Jurkat, Clone E6-1 (cell line): ENCODE data around the gene UMAD1.
A peak's percentile ranks its signal among the peaks of the same experiment; 100 is the strongest.
"Not testable (repeated sequence)": the region's sequence is repeated elsewhere in the genome, so short reads cannot be mapped to it uniquely, and the experiment has no call there.

Experiments used
- DNase-seq: peaks from one replicate; pipeline ENCODE4 v3.0.0-alpha.2; 2011; ENCODE audit warnings: low read depth, low spot score
- H3K4me3 ChIP-seq: 2 replicates; pipeline ENCODE4 v1.5.1; 2011; ENCODE audit warnings: mild to moderate bottlenecking, low read length, control low read depth, moderate library complexity

The UMAD1 gene

DNA sequence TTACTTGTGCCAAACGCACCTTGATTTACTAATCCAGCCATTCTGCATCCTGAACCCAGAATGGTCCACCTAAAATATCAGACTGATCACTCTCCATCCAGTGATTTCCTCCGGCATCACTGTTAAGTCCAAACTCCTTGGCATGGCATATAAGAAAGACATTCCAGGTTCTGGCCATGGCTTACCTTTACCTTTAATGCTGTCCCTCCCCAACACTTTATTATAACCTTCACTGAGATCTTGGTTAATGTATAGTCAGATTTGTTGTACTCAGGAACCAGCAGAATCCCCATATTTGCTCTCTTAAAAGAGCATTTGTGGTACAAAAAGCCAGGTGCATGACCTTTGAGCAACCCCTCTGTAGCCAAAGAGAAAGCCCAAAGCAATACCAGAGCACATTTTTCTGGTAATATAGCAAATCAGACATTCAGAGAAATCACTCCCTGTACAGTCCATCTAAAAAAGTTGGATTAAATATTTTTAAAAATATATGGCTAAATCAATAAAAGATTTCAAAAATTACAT is 10.2 kb downstream of the UMAD1 start:
- H3K4me3 ChIP-seq = no peak overlapping the region
- DNase-seq = no peak

DNA sequence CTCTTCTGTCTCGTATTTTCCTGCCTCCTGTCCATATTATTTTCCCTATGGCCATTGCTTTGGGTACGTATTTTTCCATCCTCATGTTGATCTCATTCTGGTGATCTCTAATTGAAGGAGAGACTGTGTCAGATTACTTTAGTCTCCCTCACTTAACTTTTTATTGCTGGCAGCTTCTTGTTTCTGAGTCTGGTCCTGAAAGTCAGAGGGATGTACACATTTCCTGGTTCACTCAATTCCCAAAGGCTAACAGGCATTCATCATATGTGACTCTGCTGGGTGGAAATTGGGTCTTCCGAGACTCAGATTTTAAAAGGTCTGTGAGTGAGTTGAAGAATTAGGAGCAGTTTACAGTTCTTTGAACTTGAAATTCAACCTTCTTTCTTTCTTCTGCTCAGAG is 10.9 kb downstream of the UMAD1 start:
- H3K4me3 ChIP-seq = no peak overlapping the region

DNA sequence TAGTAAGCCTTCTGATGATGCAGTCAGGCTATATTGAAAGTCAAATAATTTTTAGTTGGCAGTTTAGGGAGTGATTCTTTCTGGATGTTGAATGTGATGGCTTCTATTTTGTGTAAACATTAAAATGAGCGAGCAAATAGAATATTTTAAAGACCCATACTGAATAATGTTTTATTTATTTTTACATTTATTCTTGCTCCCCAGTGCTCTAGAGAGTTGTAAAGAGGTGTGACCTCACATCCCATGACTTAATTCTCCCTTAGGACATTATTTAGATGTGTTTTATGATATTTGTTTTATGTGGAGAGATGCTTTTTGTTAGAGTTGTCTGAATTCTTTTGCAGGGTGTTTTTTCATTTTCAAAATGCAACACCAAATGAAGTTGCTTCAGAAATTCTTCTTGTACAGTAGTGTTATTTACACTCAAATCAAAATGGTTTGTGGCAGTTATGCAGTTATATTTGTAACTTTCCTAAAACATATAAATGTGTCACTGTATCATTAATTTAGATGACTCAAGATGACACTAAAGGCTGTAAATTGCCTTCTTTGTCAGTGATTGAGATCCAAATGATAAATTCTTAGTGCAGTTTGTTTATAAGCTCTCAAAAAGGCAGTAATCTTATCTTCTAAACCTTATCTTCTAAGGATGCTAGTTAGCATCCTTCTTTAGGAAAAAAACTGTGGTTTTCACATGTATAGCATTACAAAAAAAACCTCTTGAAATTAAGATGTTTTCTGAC is 12.4 kb downstream of the UMAD1 start:
- no peak overlapping the region for H3K4me3 ChIP-seq
- no peak for DNase-seq

More for the DNA sequence above, 10.9 kb downstream of the UMAD1 start:
- DNase-seq = no peak

DNA sequence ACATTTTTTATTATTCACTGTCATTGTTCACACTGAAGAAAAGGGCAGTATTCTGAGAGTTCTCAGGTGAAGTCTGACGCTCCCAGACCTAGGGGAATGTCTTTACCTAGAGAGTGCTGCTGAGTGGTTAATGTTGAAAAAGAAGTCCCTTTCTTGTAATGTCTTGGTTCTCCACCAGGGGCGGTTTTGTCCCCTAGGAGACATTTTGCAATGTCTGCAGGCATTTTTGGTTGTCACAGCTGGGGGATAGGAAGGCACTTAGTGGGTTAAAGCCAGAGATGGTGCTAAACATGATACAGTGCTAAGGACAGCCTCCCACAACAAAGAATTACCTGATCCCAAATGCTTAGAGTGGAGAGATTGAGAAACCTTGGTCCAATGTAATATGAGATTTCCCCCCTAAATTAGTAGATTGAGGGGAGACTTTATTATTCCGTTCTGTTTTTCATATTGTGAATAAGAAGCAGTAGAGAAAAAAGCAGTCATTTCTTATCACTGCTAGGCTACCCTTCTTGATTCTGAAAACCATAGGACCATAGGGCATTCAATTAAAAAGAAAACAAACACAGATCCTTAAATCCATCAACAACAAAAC is 13.1 kb downstream of the UMAD1 start:
- peak; percentile 56 for DNase-seq
- no peak overlapping the region for H3K4me3 ChIP-seq

DNA sequence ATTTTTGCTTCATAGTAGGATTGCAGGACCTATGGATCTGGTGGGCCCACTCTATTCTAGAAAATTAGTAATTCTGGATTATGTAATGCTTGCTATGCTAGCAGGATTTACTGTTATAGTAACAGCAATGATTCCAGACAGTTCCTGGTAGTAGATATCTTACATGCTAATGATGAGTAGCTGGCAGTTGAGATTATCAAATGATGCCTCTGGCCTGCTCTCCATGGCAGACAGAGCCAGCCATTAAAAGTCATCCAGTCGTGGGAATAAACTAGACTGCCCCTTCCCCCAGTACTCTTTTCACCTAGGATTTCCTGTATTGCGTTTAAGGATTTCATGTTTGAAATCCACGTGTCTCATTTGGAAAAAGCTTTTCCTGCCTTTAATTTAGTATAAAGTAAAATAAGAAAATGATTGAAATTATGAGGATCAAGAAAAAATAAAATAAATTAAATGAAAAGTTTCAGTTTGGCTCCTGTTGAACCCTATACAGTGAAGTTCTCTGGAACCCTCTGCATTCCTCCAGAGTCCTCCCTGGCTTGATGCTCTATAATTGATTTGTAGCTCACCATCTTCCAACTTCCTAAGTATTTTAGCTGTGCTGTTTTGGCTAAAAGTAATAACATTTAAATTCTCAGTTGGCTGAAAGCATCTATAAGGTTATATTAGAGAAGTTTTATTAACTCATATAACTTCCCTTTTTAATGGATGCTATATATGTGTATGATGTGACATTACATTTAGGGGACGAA is 14.6 kb downstream of the UMAD1 start:
- no peak overlapping the region for H3K4me3 ChIP-seq
- DNase-seq = no peak

DNA sequence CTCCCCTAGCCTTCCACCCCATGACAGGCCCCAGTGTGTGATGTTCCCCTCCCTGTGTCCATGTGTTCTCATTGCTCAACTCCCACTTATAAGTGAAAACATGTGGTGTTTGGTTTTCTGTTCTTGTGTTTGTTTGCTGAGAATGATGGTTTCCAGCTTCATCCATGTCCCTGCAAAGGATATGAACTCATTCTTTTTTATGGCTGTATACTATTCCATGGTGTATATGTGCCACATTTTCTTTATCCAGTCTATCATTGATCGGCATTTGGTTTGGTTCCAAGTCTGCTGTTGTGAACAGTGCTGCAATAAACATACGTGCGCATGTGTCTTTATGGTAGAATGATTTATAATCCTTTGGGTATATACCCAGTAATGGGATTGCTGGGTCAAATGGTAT is 15.9 kb downstream of the UMAD1 start:
- H3K4me3 ChIP-seq, DNase-seq: not testable (repeated sequence)

DNA sequence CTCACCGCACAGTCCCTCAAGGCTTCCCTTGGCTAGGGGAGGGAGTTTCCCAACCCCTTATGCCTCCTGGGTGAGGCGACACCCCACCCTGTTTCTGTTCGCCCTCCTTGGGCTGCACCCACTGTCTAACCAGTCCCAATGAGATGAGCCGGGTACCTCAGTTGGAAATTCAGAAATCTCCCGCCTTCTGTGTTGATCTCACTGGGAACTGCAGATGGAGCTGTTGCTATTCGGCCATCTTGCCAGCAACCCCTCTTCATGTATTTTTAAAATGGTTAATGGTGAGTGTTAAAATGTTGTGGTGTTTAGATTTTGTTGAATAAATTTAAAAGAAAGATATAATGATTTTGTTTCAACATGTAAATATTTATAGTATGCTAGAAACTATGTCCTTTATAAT is 22.0 kb downstream of the UMAD1 start:
- H3K4me3 ChIP-seq = no peak overlapping the region
- DNase-seq = no peak

DNA sequence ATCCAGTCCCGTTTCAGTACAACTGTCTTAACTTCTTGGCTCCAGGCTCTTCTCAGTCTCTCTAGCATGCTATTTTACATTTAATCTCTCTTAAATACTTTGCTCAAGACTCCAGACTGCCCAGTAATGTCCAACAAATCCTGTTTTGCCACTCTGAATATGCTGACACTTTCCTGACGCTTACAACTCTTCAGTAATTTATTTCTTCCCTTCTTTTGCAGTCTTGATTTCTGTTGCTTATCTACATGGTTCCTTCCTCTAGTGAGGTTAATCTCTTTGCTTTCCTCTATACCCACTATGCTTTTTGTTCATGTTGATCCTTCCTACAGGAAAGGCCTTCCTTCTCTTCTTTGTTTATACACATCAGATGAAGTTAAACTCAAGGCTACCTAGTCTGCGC is 23.7 kb downstream of the UMAD1 start:
- no peak for DNase-seq
- H3K4me3 ChIP-seq = no peak overlapping the region

DNA sequence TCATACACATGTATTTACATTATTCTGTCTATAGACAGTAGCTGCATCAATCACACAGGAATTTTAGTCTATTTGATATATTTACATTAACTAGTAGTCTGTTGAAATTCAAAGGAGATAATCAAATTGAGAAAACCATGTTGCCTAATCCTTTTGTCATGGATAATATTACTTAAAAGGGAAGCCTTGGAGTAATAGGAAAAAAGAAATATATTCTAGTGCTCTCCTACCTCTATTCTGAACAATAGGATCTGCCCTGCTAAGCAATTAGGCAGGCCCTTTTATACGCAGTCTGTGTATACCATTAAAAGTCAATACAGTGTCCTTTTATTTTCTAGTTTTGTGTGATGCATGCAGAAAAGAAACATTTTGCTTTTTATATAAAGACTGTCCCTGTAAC is 24.5 kb downstream of the UMAD1 start:
- H3K4me3 ChIP-seq = no peak overlapping the region
- no peak for DNase-seq

DNA sequence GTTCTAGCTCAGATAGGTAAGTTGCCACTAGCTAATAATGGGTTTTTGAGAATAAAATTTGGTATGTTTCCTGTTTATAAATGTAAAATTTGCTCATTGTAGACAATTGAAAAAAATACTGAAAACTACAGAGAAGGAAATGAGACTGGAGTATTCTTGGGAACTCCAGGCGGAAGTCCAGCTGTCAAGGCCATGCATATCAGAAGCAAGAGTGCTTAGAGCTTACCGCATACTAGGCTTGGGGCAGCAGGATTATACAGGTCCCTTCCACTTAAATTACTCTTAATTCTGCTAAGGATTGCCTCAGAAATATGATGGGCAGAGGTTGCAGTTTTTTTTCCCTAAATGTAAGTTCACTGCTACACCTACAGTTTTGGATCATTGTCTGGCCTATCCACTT is 26.6 kb downstream of the UMAD1 start:
- H3K4me3 ChIP-seq = no peak overlapping the region
- DNase-seq = no peak

DNA sequence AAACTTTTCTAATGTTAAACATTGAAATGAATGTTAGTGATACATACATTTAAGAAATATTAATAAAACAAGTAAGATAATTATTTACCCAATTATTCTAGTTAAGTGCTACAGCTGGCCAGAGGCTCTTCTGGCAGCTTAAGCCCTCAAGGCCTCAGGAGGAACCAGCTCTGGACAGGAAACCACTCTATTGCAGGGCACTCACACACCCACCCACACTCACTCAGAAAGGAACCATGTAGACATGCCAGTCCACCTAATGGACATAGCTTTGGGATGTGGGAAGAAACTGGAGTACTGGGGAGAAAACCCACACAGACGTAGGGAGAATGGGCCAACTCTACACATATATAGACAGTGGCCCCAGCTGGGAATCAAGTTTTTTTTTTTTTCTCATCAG is 28.2 kb downstream of the UMAD1 start:
- no peak overlapping the region for H3K4me3 ChIP-seq
- no peak for DNase-seq

DNA sequence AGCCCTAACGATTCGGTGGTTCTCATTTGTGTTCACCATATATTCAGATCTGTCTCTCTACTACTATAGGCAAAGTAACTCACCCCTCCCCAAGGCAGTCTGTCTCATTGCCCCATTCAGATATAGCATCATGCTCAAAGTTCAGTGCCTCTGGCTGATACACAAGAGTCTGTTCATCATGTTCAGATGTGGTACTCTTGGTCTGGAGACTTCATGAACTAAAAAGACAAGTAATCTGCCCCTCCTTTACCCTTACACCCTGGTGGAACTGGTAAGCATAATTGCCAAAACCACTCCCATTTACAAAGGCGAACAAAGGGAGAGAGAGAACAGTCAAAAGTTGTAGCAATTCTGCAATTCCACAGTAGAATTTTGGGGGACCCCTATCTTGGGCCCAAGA is 29.9 kb downstream of the UMAD1 start:
- no peak for DNase-seq

DNA sequence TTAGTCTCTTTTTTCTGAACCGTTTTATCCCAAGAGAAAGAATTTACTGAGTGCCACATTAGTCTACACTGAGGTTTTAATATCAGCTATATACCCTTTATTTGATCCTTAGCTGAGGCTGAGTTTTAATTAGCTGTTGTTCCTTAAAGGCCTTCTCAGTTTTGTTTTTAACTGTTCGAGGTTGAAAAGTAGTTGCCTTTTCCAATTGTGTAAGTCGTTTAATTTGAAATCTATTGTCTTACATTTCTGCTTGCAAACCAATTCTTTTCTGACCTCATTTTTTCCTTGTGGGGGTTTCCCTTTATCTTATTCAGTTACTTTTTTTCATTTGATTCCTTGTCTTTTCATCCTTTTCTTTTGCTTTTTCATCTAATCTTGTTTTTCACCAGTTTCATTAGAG is 30.8 kb downstream of the UMAD1 start:
- no peak for DNase-seq
- H3K4me3 ChIP-seq = no peak overlapping the region

More for the DNA sequence above, 29.9 kb downstream of the UMAD1 start:
- H3K4me3 ChIP-seq = no peak overlapping the region

DNA sequence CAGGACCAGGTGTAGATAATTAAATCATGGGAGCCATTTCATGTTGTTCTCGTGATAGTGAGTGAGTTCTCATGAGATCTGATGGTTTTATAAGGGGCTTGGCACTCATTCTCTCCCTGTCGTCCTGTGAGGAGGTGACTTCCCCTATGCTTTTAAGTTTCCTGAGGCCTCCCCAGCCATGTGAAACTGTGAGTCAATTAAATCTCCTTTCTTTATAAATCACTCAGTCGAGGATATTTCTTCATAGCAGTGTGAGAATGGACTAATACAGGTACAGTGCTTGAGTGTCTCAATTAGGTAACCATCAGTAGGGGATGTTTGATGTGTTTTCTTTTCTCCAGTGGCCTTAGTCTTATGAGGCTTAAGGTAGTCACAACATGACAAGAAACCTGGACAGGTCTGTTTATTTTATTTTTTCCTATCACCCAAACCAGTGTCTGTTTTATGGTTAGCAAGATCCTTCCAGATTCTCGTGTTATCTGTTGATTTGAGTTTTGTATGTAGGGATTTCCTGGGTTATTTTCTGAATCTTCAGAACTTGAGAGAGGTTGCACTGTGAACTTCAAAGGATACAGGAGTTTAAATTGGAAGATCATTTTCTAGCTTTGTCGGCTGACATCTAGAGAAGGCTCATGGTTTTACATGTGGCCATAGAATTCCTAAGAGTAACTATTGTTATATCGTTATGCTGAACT is 32.1 kb downstream of the UMAD1 start:
- DNase-seq = no peak
- H3K4me3 ChIP-seq = no peak overlapping the region

DNA sequence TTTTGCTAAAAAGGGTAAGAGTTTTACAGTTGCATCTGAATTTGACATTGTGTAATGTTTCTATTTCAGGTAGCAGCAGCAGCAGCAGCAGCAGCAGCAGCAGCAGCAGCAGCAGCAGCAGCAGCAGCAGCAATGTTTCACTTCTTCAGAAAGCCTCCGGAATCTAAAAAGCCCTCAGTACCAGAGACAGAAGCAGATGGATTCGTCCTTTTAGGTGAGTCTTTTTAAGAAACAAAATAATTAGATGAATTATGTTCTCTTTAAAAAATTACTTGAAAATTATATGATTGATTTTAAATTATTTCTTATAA is 32.6 kb downstream of the UMAD1 start:
- DNase-seq = no peak

DNA sequence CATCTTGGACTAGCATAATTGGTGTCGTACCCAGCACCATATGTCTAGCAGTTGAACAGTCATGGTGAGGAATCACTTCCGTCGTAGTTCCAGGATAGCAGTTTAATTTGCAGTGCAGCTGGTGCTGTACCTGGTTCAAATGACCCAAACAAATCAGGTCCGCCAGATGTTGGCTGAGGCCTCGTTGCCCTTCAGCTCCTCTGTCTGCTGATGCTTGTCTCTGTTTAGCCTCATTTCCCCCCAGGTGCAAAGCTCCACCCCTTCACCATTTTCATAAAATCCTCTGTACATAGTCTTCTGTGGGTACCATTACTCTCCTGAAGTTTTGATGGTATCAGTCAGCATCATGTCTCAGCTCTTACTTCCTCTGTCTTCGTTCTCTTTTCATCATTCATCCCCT is 35.1 kb downstream of the UMAD1 start:
- no peak for DNase-seq
- H3K4me3 ChIP-seq = no peak overlapping the region

More for the DNA sequence above, 32.6 kb downstream of the UMAD1 start:
- H3K4me3 ChIP-seq = no peak overlapping the region

DNA sequence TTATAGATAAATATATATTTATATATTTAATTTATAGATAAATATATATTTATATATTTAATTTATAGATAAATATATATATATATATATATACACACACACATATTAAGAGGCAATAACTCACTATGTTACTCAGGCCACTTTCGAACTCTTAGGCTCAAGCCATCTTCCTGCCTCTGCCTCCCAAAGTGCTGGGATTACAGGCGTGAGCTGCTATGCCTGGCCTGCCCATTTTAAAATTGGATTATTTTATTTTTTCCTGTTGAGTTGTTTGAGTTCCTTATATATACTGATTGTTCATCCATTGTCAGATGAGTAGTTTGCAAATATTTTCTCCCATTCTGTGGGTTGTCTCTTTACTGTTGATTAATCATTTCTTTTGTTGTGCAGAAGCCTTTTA is 39.1 kb downstream of the UMAD1 start:
- not testable (repeated sequence) for DNase-seq, H3K4me3 ChIP-seq

DNA sequence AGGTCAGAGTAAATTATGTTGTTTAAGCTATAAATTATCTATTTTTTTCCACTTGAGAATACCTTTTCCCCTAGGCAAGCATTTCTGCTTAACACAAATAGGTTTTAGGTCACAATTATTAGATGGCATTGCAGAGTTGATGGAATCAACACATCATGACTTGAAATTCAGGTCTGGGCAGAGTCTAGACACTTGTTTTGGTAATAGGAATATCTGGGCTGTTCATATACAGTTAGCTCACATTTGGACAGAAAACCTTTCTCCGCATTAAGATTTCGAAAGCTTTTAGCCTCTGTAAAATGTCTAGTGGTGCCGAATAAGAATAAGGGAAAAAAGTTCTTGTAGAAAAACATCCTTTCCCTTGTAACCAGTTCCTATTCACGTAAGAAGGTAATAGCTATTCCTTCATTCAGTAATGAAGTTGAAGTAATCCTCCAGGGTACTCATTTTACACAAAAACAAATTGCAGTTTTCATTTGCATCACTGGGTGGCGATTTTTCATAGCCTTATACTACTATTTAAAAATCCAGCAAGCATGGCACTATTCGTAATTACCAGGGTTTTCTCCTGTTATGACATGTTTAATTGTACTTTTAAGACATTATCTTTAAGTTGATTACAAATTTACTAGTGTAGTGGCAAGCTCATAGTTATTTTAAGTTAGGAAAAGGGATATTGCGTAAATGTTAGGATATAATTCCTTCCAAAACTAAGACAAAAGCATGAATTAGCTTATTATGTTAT is 40.8 kb downstream of the UMAD1 start:
- DNase-seq = peak; percentile 63
- no peak overlapping the region for H3K4me3 ChIP-seq

DNA sequence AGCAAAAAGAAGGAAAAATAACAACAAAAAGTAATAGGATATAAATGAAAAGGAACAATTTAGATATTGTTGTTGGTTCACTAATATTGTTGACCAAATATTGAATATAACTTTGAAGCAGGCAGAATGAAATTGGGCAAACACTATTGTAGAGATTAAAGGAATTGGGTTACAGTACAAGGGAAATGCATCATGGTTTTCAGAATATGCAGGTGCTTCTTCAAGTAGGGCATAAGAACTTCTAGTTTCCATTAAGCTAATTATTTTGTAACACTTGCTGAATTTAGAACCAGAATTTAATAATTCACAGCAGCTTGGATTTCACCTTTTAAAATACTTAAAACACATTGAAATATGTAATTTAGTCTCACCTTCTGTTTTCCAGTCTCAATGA is 41.4 kb downstream of the UMAD1 start:
- DNase-seq = no peak
- no peak overlapping the region for H3K4me3 ChIP-seq
